Gastrocnemius medialis (tissue), 4 donors: ENCODE results near the gene SMARCAL1.

ENCODE experiments used
- CTCF ChIP-seq, 5 experiments: fragments of 450-650 bp in 3 of 5; fragments of 200-600 bp in 2 of 5; sonication (generic) in 2 of 5; IDR thresholded peaks in 4 of 5; conservative IDR thresholded peaks in 1 of 5; 1 replicate in 4 of 5; 2 replicates in 1 of 5; pipeline ENCODE4 v1.5.1; 2016 to 2019; ENCODE audit warnings: antibody characterized with exemption in 5 of 5, mild to moderate bottlenecking in 3 of 5, moderate library complexity in 3 of 5
- POLR2A ChIP-seq, 2 donors: fragments of 450-650 bp; IDR thresholded peaks; one replicate each; pipeline ENCODE4 v1.6.1; 2017; ENCODE audit warnings: antibody characterized with exemption in 2 of 2, mild to moderate bottlenecking in 2 of 2, moderate library complexity in 2 of 2

GRCh38 chr2:216402751-216403150, 9.5 kb upstream of the SMARCAL1 start:
- TF ChIP-seq CTCF (IDR thresholded peaks at IDR 0.05 in 4 of 5, conservative IDR thresholded peaks at IDR 0.05 in 1 of 5) (no peak), POLR2A (IDR thresholded peaks at IDR 0.05) (no peak)
